ENCODE results near the gene JARID2.

The JARID2 gene

DNA sequence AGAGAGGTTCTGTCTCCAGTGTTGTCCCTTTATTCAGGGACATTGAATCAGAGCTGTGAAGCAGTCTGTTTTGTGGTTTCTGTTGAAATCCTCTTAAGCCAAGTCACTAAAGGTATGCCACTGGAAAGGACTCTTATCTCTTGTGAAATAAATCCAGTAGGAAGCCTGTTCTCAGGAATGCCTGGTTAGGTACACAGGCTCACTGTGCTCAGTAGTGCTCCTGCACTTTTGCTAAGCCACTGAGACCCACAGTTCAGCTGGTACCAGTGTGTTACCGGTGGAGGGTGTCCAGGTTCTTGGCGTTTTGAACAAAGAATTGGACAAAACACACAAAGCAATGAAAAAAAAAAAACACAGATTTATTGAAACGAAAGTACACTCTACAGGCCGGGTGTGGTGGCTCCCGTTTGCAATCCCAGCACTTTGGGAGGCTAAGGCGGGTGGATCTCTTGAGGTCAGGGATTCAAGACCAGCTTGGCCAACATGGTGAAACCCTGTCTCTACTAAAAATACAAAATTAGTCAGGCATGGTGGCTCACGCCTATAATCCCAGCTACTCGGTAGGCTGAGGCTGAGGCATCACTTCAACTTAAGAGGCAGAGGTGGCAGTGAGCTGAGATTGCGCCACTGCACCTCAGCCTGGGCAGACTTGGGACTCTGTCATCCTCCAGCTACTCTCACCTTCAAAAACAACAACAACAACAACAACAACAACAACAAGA, 186.1 kb downstream of the JARID2 start:
- no peaks in the 10 kb centered on the region for H3K36me3 ChIP-seq
- no peak for DNase-seq
- peaks cover 0 to 11% (median 0%) of the 10 kb centered on the region in 3 donors for H3K9me3 ChIP-seq
- intact Hi-C loops (cut with DNase I; ENCODE audit: low total_unique reads) = loop anchor here (10.0 kb wide), 1 partner anchor 187 kb away; the partner anchor contains the start of gene JARID2
- no peak for TF ChIP-seq CTCF (IDR thresholded peaks at IDR 0.05)
- H3K4me3 ChIP-seq = no peak overlapping the region
- no peaks in the 10 kb centered on the region for H3K27me3 ChIP-seq
- peaks cover 0 to 53% (median 26%) of the 10 kb centered on the region in 4 donors for H3K4me1 ChIP-seq
- no peak overlapping the region for H3K27ac ChIP-seq

GRCh38 chr6:15433511-15433861, 187.6 kb downstream of the JARID2 start:
- peaks cover 0 to 11% (median 0%) of the 10 kb centered on the region in 3 donors for H3K9me3 ChIP-seq
- peaks cover 0 to 45% (median 23%) of the 10 kb centered on the region in 4 donors for H3K4me1 ChIP-seq
- H3K4me3 ChIP-seq = no peak overlapping the region
- H3K36me3 ChIP-seq = no peaks in the 10 kb centered on the region
- no peaks in the 10 kb centered on the region for H3K27me3 ChIP-seq
- DNase-seq = no peak
- no peak overlapping the region for H3K27ac ChIP-seq
- intact Hi-C loops (cut with DNase I; ENCODE audit: low total_unique reads) = loop anchor here (10.0 kb wide), 1 partner anchor 189 kb away; the partner anchor contains the start of gene JARID2
- TF ChIP-seq CTCF (IDR thresholded peaks at IDR 0.05) = no peak

GRCh38 chr6:15434263-15434662, 188.4 kb downstream of the JARID2 start:
- no peak for TF ChIP-seq CTCF (IDR thresholded peaks at IDR 0.05)
- no peaks in the 10 kb centered on the region for H3K36me3 ChIP-seq
- no peaks in the 10 kb centered on the region for H3K27me3 ChIP-seq
- DNase-seq = no peak
- H3K27ac ChIP-seq = no peak overlapping the region
- H3K9me3 ChIP-seq = peaks cover 0 to 11% (median 0%) of the 10 kb centered on the region in 3 donors
- H3K4me3 ChIP-seq = no peak overlapping the region
- H3K4me1 ChIP-seq = peaks cover 0 to 44% (median 23%) of the 10 kb centered on the region in 4 donors
- intact Hi-C loops (cut with DNase I; ENCODE audit: low total_unique reads) = loop anchor here (10.0 kb wide), 1 partner anchor 189 kb away; the partner anchor contains the start of gene JARID2

DNA sequence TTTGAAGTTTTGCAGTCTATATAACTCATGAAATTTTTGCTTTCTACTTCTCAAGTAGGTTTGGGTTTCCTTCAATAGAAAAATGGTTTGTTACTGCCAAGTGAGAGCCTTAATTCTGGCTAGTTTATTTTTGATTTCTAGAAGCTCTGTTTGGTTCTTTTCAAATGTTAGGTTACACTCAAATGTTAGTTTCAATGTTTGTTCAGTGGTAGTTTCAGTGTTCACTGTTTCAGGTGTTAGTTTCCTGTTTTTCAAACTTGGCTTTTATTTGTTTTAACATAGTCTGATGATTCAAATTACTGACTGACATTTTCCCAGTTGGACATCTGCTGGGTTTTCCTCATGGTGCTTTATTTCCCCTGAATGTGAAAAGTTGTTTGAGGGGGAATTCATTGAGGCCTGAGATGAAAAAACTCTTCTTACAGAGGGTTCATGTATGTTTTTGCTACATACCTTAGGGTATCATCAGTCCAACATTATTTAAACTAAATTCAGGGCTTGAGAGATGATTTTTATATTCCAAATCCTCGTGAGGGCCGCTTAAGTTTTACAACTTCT, 189.0 kb downstream of the JARID2 start:
- no peak for DNase-seq
- TF ChIP-seq CTCF (IDR thresholded peaks at IDR 0.05) = no peak
- peaks cover 0 to 11% (median 0%) of the 10 kb centered on the region in 3 donors for H3K9me3 ChIP-seq
- H3K36me3 ChIP-seq = no peaks in the 10 kb centered on the region
- peaks cover 0 to 44% (median 25%) of the 10 kb centered on the region in 4 donors for H3K4me1 ChIP-seq
- intact Hi-C loops (cut with DNase I; ENCODE audit: low total_unique reads) = loop anchor here (10.0 kb wide), 1 partner anchor 190 kb away; the partner anchor contains the start of gene JARID2
- H3K27me3 ChIP-seq = no peaks in the 10 kb centered on the region
- no peak overlapping the region for H3K4me3 ChIP-seq
- no peak overlapping the region for H3K27ac ChIP-seq

- no peak for TF ChIP-seq CTCF (IDR thresholded peaks at IDR 0.05)
- Histone ChIP-seq H3K4me3 (no peak overlapping the region), H3K36me3 (no peaks in the 10 kb centered on the region), H3K9me3 (peaks cover 0 to 11% (median 0%) of the 10 kb centered on the region in 3 donors), H3K4me1 (peaks cover 0 to 44% (median 24%) of the 10 kb centered on the region in 4 donors), H3K27me3 (no peaks in the 10 kb centered on the region), H3K27ac (no peak overlapping the region)
- DNase-seq = no peak
- intact Hi-C loops (cut with DNase I; ENCODE audit: low total_unique reads) = loop anchor here (10.0 kb wide), 1 partner anchor 191 kb away; the partner anchor contains the start of gene JARID2
Measured at GRCh38 chr6:15435468-15435867, 189.6 kb downstream of the JARID2 start.

All from tibial artery (tissue), 4 donors.